VCaP (cell line): ENCODE measurements around the gene LGR6.

Source experiments
- H3K27ac ChIP-seq: fragments of 450-650 bp; 2 replicates; pipeline ENCODE4 v1.5.1; 2017
- TF ChIP-seq, protein P1 (sequence below): fragments of 450-650 bp; conservative IDR thresholded peaks from 2 replicates; pipeline ENCODE4 v1.5.1; 2017; ENCODE audit warnings: mild to moderate bottlenecking, moderate library complexity

The LGR6 gene

DNA sequence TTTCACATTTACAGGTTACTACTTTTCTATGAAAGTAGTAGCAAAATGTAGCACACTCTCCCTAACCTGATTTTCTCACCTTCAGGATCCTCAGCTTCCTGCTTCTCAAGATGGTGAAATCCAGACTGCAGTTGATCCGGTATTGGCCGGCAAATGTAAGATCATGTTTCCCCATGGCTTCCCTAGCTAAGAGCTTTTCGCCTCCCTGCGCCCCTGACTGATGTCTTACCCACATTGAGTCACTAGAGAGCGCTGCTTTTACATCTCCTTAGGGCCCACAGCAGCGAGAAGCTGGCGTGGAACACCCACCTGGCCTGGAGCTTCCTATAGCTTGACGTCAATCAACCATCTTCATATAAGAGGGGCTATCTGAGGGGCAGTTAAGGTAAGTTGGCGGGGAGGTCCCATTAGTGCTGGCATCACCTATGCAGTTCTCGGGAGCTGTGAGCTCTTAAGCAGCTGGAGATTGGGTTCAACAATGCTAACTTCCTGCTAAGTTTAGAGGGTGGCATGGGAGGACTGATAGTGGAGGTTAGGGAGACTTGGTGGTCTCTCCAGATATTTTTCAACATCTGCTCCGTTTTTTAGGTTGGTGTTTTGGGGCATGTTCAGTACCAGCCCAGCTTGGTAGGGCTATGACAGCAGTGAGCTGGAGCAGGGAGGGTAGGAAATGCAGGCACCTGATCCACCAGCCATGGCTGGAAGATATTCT, 38.7 kb upstream of the LGR6 start:
- no peak overlapping the region for H3K27ac ChIP-seq
- TF ChIP-seq, protein P1, sequence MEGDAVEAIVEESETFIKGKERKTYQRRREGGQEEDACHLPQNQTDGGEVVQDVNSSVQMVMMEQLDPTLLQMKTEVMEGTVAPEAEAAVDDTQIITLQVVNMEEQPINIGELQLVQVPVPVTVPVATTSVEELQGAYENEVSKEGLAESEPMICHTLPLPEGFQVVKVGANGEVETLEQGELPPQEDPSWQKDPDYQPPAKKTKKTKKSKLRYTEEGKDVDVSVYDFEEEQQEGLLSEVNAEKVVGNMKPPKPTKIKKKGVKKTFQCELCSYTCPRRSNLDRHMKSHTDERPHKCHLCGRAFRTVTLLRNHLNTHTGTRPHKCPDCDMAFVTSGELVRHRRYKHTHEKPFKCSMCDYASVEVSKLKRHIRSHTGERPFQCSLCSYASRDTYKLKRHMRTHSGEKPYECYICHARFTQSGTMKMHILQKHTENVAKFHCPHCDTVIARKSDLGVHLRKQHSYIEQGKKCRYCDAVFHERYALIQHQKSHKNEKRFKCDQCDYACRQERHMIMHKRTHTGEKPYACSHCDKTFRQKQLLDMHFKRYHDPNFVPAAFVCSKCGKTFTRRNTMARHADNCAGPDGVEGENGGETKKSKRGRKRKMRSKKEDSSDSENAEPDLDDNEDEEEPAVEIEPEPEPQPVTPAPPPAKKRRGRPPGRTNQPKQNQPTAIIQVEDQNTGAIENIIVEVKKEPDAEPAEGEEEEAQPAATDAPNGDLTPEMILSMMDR = no peak; the same call in 1 of the 2 replicates

DNA sequence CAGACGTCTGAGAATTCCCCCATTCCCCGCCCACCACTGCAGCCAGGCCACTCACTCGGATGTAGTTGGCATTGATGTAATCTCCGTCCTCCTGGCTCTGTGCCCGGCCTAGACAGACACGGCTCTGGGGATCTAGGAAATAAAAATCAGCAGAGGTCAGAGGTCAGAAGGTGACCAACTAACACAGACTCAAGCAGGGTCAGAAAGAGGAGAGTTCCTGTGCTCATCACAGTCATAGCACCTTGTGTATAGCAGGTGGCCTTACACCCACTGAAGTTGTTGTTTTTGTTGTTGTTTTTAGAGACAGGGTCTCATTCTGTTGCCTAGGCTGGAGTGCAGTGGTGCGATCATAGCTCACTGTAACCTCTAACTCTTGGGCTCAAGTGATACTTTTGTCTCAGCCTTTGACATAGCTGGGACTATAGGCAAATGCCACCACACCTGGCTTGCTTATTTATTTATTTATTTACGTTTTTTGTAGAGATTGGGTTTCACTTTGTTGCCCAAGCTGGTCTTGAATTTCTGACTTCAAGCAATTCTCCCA, 38.0 kb upstream of the LGR6 start:
- H3K27ac ChIP-seq = no peak overlapping the region
- TF ChIP-seq, protein P1 = no peak

DNA sequence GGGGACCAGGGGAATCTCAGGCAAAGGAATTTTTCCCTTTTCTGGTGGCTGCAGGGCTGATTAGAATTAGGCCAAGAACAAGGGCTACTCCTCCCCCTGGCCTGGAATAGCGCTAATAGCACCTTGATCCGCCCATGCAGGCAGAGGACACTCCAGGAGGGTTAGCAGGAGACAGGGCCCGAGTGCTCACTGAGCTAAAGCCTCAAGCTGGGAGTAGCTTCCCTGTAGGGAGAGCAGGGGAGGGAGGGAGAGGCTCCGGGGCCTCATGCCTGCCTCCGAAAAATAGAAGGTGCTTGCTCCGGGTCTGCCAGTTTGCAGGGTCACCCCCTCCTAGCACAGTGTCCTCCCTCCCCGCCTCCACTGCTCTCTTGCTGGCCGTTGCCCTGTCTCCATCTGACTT, 37.0 kb upstream of the LGR6 start:
- TF ChIP-seq, protein P1 = no peak

DNA sequence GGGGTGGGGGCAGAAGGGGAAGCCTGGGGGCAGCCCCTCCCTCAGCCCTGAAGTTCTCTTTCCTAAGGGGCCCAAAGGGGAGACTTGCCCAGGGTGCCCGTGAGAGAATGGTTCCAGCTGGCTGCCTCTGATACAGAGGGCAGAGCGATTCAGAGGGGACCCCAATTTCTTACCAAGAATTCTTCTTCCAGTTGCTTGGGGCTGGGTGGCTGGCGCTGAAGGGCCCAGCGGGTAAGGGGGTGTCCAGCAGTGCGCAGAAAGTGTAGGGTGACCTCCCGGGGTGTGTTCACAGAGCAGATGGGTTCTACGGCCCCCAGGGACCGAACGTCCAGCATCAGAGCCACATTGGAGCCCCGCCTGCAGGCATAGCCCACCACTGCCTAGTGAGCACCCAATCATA, 35.7 kb upstream of the LGR6 start:
- TF ChIP-seq, protein P1 = no peak
- no peak overlapping the region for H3K27ac ChIP-seq

More for the DNA sequence above, 37.0 kb upstream of the LGR6 start:
- H3K27ac ChIP-seq = no peak overlapping the region

DNA sequence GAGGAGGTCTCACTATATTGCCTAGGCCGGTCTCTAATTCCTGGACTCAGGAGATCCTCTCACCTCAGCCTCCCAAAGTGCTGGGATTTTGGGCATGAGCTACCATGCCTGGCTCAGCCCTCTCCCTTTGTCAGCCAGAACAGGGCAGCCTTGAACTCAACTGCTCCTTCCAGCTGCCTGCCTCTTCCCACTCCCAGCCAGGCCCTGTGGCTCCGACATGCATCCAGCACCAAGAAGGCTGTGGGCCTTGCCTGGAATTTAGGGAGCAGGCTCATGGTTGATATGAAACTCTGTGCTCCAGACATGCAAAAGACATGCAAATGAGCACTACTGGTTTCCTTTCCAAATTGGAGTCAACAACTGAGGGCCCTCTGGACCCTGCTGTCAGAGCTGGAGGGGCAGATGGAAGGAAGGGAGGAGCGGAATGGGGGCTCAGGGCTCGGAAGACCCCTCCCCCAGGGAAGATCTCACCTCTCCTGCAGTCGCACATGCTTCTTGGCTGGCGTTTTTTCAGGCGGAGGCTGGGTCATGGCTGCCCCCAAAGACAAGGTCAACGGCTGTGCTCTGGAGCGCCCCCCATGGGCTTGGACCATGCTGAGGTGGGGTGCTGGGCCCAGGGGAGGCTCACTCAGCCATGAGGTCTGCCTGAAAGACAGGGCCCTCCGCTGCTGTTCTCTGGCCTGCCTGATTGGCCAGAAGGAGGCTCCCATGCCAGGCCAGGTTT, 34.6 kb upstream of the LGR6 start:
- H3K27ac ChIP-seq = no peak overlapping the region
- TF ChIP-seq, protein P1 = no peak

DNA sequence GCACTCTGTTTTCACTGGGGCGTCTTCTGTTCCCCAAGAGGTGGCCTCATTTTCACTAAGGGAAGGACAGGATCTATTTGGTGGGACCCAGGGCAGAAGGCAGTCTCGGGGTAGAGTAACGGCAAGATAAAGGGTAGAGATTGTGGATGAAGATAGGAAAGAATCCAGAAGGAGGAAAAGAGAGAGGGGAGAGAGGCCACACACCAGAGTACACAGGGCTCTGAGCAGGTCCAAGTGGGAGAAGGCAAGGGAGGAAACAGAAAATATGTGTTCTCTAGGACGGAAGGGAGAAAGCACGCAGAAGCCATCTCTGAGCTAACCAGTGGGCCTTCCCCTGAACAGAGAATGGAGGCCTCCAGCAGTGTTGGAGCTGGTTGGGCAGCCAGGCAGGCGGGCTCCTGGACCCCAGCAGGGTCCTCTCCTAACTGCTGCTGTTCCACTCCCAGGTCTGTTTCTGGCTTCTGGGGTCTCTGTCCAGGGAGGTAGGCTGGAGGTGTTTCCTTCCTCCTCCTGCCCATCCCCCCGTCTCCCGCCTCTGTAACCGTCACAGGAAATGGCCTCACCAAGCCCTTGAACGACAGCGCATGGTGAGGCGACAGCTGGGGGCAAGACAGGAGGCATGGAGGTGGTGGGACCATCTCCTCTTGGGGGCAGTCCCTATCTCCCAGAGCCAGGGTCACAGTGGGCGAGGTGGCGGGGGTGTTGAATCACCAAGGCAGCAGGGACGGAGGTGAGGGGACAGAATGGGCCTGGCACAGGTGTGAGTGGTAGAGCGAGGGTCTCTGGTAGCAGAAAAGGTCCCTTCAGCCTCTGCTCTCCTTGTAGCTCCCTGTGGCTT, 33.8 kb upstream of the LGR6 start:
- TF ChIP-seq, protein P1 = no peak
- H3K27ac ChIP-seq = no peak overlapping the region
